Lower leg skin (tissue), 3 donors: ENCODE results near the gene ARMC2.

Experiments
- POLR2A ChIP-seq, 2 donors: fragments of 450-650 bp; IDR thresholded peaks; one replicate each; pipeline ENCODE4 v1.6.1; 2016 to 2017; ENCODE audit warnings: antibody characterized with exemption in 2 of 2, mild to moderate bottlenecking in 1 of 2, moderate library complexity in 1 of 2
- TF ChIP-seq, protein P1 (sequence below), 3 donors: fragments of 450-650 bp; IDR thresholded peaks; one replicate each; pipeline ENCODE4 v1.5.1; 2016; ENCODE audit warnings: antibody characterized with exemption in 3 of 3, mild to moderate bottlenecking in 3 of 3, moderate library complexity in 2 of 3

GRCh38 chr6:108940741-108941140 lies 92.5 kb downstream of the ARMC2 start:
- TF ChIP-seq, protein P1, sequence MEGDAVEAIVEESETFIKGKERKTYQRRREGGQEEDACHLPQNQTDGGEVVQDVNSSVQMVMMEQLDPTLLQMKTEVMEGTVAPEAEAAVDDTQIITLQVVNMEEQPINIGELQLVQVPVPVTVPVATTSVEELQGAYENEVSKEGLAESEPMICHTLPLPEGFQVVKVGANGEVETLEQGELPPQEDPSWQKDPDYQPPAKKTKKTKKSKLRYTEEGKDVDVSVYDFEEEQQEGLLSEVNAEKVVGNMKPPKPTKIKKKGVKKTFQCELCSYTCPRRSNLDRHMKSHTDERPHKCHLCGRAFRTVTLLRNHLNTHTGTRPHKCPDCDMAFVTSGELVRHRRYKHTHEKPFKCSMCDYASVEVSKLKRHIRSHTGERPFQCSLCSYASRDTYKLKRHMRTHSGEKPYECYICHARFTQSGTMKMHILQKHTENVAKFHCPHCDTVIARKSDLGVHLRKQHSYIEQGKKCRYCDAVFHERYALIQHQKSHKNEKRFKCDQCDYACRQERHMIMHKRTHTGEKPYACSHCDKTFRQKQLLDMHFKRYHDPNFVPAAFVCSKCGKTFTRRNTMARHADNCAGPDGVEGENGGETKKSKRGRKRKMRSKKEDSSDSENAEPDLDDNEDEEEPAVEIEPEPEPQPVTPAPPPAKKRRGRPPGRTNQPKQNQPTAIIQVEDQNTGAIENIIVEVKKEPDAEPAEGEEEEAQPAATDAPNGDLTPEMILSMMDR (IDR thresholded peaks at IDR 0.05), result no peak
- no peak for TF ChIP-seq POLR2A (IDR thresholded peaks at IDR 0.05)
